Activated gamma-delta T cell (primary cell): ENCODE measurements around the gene ABCC9.

Source experiments
- DNase-seq: peaks from one replicate; lab custom pipeline; 2025; lab: John Stamatoyannopoulos, UW
- total RNA-seq, 2 donors: gene quantifications; one replicate each; lab custom pipeline; 2026; lab: John Stamatoyannopoulos, UW

Gene ABCC9
- 0.04 to 0.26 reads per million in 2 donors for total RNA-seq

- DNase-seq: no peak
These were observed at the start of gene ABCC9 for GRCh38 chr12:21940549-21941505. TSS of gene ABCC9 (minus strand) at chr12:21941426. CDS start at chr12:21936674, 4,752 bp downstream.

- DNase-seq: no peak
These were observed 48.7 kb upstream of the ABCC9 start for GRCh38 chr12:21989819-21990412.

GRCh38 chr12:21988619-21989018 is 47.4 kb upstream of the ABCC9 start:
- DNase-seq: no peak

GRCh38 chr12:21987755-21988154 is 46.5 kb upstream of the ABCC9 start:
- DNase-seq: no peak

GRCh38 chr12:21985155-21985554 is 43.9 kb upstream of the ABCC9 start:
- no peak for DNase-seq

GRCh38 chr12:21984375-21984774 is 43.1 kb upstream of the ABCC9 start:
- no peak for DNase-seq

- no peak for DNase-seq
These were observed 41.9 kb upstream of the ABCC9 start for GRCh38 chr12:21983095-21983494.

GRCh38 chr12:21980544-21980943 is 39.3 kb upstream of the ABCC9 start:
- DNase-seq: no peak

- no peak for DNase-seq
These were observed 34.1 kb upstream of the ABCC9 start for GRCh38 chr12:21975293-21975692.

GRCh38 chr12:21973221-21973620 is 32.0 kb upstream of the ABCC9 start:
- DNase-seq: no peak

GRCh38 chr12:21972055-21972454 is 30.8 kb upstream of the ABCC9 start:
- DNase-seq: no peak

GRCh38 chr12:21971344-21971743 is 30.1 kb upstream of the ABCC9 start:
- no peak for DNase-seq

- DNase-seq: no peak
These were observed 21.6 kb upstream of the ABCC9 start for GRCh38 chr12:21962821-21963220.

GRCh38 chr12:21962236-21962635 is 21.0 kb upstream of the ABCC9 start:
- DNase-seq: no peak

- no peak for DNase-seq
These were observed 9.4 kb upstream of the ABCC9 start for GRCh38 chr12:21950649-21951048.

GRCh38 chr12:21949036-21949435 is 7.8 kb upstream of the ABCC9 start:
- DNase-seq: no peak

GRCh38 chr12:21946983-21947382 is 5.8 kb upstream of the ABCC9 start:
- no peak for DNase-seq

GRCh38 chr12:21945002-21945401 is 3.8 kb upstream of the ABCC9 start:
- DNase-seq: no peak

GRCh38 chr12:21942377-21942703 is 1.1 kb upstream of the ABCC9 start:
- no peak for DNase-seq

- no peak for DNase-seq
These were observed 515 bp upstream of the ABCC9 start for GRCh38 chr12:21941506-21942376.

- no peak for DNase-seq
These were observed 1.8 kb downstream of the ABCC9 start for GRCh38 chr12:21939435-21939834.

GRCh38 chr12:21938879-21939278 is 2.3 kb downstream of the ABCC9 start:
- no peak for DNase-seq
